ENCODE data around the gene MTAP. TPM values are rescaled to one million over a fixed set of nuclear protein-coding genes. Genes with fewer than 3 reads are reported as not detected.

MTAP gene
- total RNA-seq, 1 donor from 2014 or later = 22.4 TPM

GRCh38 chr9:21984101-21984500 is 181.7 kb downstream of the MTAP start:
- Histone ChIP-seq H3K36me3 (ENCODE audit: control insufficient read depth in 3 of 3, insufficient read depth in 3 of 3, low read length in 3 of 3) (no peaks in the 10 kb centered on the region), H3K9ac (ENCODE audit: low read depth in 1 of 3, low read length in 3 of 3) (no peak overlapping the region), H3K27ac (ENCODE audit: low read depth, low read length) (no peak overlapping the region), H3K27me3 (ENCODE audit: control insufficient read depth in 3 of 3, insufficient read depth in 3 of 3, low read length in 3 of 3) (peaks cover 24 to 47% (median 34%) of the 10 kb centered on the region in 3 donors), H3K4me1 (ENCODE audit: control insufficient read depth in 3 of 3, insufficient read depth in 3 of 3, low read length in 3 of 3) (no peaks in the 10 kb centered on the region), H3K9me3 (ENCODE audit: control insufficient read depth in 3 of 3, low read length in 3 of 3) (no peaks in the 10 kb centered on the region), H3K4me3 (ENCODE audit: low read length in 3 of 3) (no peak overlapping the region)

DNA sequence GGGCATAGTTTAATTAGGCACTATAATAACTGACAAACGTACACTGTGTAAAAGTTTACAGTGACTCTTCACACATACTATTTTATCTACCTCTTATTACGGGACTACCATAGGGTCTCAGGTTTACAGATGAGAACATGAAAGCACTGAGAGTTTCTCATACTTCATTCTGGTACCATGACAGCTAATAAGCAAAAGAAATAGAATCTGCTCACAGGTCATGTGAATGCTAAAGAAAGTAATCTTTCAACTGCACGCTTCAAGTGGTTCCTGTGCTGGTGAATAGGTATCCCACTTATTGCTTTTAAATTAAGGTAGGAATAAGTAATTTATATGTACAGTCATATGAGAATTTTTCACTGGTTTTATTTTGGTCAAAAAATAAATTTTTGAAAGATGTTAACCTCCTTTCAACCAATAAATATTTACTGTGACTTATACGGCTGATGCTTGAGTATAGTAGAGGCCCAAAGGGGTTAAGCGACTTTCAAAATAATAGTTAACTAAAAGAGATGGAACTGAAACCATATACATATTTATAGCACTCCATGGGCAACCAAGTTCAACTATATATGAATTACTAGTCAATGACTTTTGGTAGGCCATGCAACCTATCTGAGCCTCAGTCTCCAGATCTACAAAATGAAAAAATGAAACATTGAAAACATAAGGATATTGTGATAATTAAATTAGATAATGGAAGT is 183.7 kb downstream of the MTAP start:
- Histone ChIP-seq H3K36me3 (ENCODE audit: control insufficient read depth in 3 of 3, insufficient read depth in 3 of 3, low read length in 3 of 3) (no peaks in the 10 kb centered on the region), H3K27me3 (ENCODE audit: control insufficient read depth in 3 of 3, insufficient read depth in 3 of 3, low read length in 3 of 3) (peaks cover 33 to 52% (median 38%) of the 10 kb centered on the region in 3 donors), H3K27ac (ENCODE audit: low read depth, low read length) (no peak overlapping the region), H3K4me3 (ENCODE audit: low read length in 3 of 3) (no peak overlapping the region), H3K4me1 (ENCODE audit: control insufficient read depth in 3 of 3, insufficient read depth in 3 of 3, low read length in 3 of 3) (no peaks in the 10 kb centered on the region), H3K9me3 (ENCODE audit: control insufficient read depth in 3 of 3, low read length in 3 of 3) (no peaks in the 10 kb centered on the region), H3K9ac (ENCODE audit: low read depth in 1 of 3, low read length in 3 of 3) (no peak overlapping the region)

Other genes with a start within 250 kb of the MTAP start
- gene CDKN2A, start 191.8 kb downstream of the MTAP start, total RNA-seq = not detected
- 0.52 TPM for gene CDKN2B-AS1, start 192.2 kb downstream of the MTAP start, total RNA-seq
- not detected for gene CDKN2B, start 206.7 kb downstream of the MTAP start, total RNA-seq

All from skeletal muscle tissue (tissue), 4 donors.